ENCODE measurements around the gene MBP. TPM values are rescaled to one million over a fixed set of nuclear protein-coding genes. Genes with fewer than 3 reads are reported as not detected.
A peak's percentile ranks its signal among the peaks of the same experiment; 100 is the strongest.

The MBP gene
- total RNA-seq, 1 donor from 2014 or later: 9.7 TPM

GRCh38 chr18:77074431-77074830 lies 58.2 kb downstream of the MBP start:
- H3K9me3 Mint-ChIP-seq (ENCODE audit: unreplicated experiment): no peaks in the 10 kb centered on the region
- H3K36me3 Mint-ChIP-seq (ENCODE audit: low read depth, unreplicated experiment): peaks cover 5% of the 10 kb centered on the region
- TF ChIP-seq CTCF (IDR thresholded peaks at IDR 0.05; ENCODE audit: unreplicated experiment): no peak
- H3K27ac Mint-ChIP-seq (ENCODE audit: unreplicated experiment): peak overlapping the region; percentile 77
- H3K27me3 Mint-ChIP-seq (ENCODE audit: unreplicated experiment): peaks cover 3% of the 10 kb centered on the region
- H3K4me3 Mint-ChIP-seq (ENCODE audit: unreplicated experiment): no peak overlapping the region
- H3K4me1 Mint-ChIP-seq (ENCODE audit: unreplicated experiment): peaks cover 8% of the 10 kb centered on the region
- DNase-seq (ENCODE audit: low spot score): no peak

GRCh38 chr18:77073336-77074093 lies 59.1 kb downstream of the MBP start:
- Mint-ChIP-seq H3K27ac (ENCODE audit: unreplicated experiment) (no peak overlapping the region), H3K27me3 (ENCODE audit: unreplicated experiment) (peaks cover 3% of the 10 kb centered on the region), H3K4me1 (ENCODE audit: unreplicated experiment) (peaks cover 13% of the 10 kb centered on the region), H3K4me3 (ENCODE audit: unreplicated experiment) (no peak overlapping the region), H3K9me3 (ENCODE audit: unreplicated experiment) (no peaks in the 10 kb centered on the region), H3K36me3 (ENCODE audit: low read depth, unreplicated experiment) (peaks cover 5% of the 10 kb centered on the region)
- no peak for TF ChIP-seq CTCF (IDR thresholded peaks at IDR 0.05; ENCODE audit: unreplicated experiment)
- DNase-seq (ENCODE audit: low spot score): no peak

- Mint-ChIP-seq H3K36me3 (ENCODE audit: low read depth, unreplicated experiment) (no peaks in the 10 kb centered on the region), H3K27me3 (ENCODE audit: unreplicated experiment) (peaks cover 3% of the 10 kb centered on the region), H3K4me3 (ENCODE audit: unreplicated experiment) (no peak overlapping the region), H3K4me1 (ENCODE audit: unreplicated experiment) (peaks cover 8% of the 10 kb centered on the region), H3K9me3 (ENCODE audit: unreplicated experiment) (no peaks in the 10 kb centered on the region), H3K27ac (ENCODE audit: unreplicated experiment) (no peak overlapping the region)
- no peak for TF ChIP-seq CTCF (IDR thresholded peaks at IDR 0.05; ENCODE audit: unreplicated experiment)
- no peak for DNase-seq (ENCODE audit: low spot score)
Measured at GRCh38 chr18:77072566-77072965, 60.0 kb downstream of the MBP start.

GRCh38 chr18:77071711-77072292 lies 60.8 kb downstream of the MBP start:
- Mint-ChIP-seq H3K36me3 (ENCODE audit: low read depth, unreplicated experiment) (no peaks in the 10 kb centered on the region), H3K9me3 (ENCODE audit: unreplicated experiment) (no peaks in the 10 kb centered on the region), H3K27me3 (ENCODE audit: unreplicated experiment) (peaks cover 3% of the 10 kb centered on the region), H3K4me3 (ENCODE audit: unreplicated experiment) (no peak overlapping the region), H3K27ac (ENCODE audit: unreplicated experiment) (no peak overlapping the region), H3K4me1 (ENCODE audit: unreplicated experiment) (peaks cover 8% of the 10 kb centered on the region)
- no peak for DNase-seq (ENCODE audit: low spot score)
- TF ChIP-seq CTCF (IDR thresholded peaks at IDR 0.05; ENCODE audit: unreplicated experiment): no peak

GRCh38 chr18:77071061-77071460 lies 61.5 kb downstream of the MBP start:
- H3K27me3 Mint-ChIP-seq (ENCODE audit: unreplicated experiment): peaks cover 3% of the 10 kb centered on the region

More at GRCh38 chr18:77071061-77071460, 61.5 kb downstream of the MBP start:
- Mint-ChIP-seq H3K36me3 (ENCODE audit: low read depth, unreplicated experiment) (no peaks in the 10 kb centered on the region), H3K4me3 (ENCODE audit: unreplicated experiment) (no peak overlapping the region), H3K9me3 (ENCODE audit: unreplicated experiment) (no peaks in the 10 kb centered on the region), H3K4me1 (ENCODE audit: unreplicated experiment) (peaks cover 8% of the 10 kb centered on the region), H3K27ac (ENCODE audit: unreplicated experiment) (no peak overlapping the region)
- no peak for DNase-seq (ENCODE audit: low spot score)
- no peak for TF ChIP-seq CTCF (IDR thresholded peaks at IDR 0.05; ENCODE audit: unreplicated experiment)
